Muscle layer of duodenum (tissue), 2 donors: ENCODE data around the gene TCF15.

Experiments used
- H3K27ac ChIP-seq: one replicate; pipeline ENCODE4 v1.7.0; 2013; ENCODE audit warnings: mild to moderate bottlenecking, low read length
- H3K27me3 ChIP-seq: one replicate; pipeline ENCODE4 v1.7.0; 2013; ENCODE audit warnings: low read depth, mild to moderate bottlenecking, control low read depth, low read length
- H3K36me3 ChIP-seq, 2 donors: one replicate each; pipeline ENCODE4 v1.7.0; 2013; ENCODE audit warnings: low read length in 2 of 2, control low read depth in 1 of 2, mild to moderate bottlenecking in 1 of 2; ENCODE audit not compliant: insufficient read depth in 2 of 2, control insufficient read depth in 1 of 2
- H3K4me1 ChIP-seq, 2 donors: one replicate each; pipeline ENCODE4 v1.7.0; 2013; ENCODE audit warnings: low read length in 2 of 2, mild to moderate bottlenecking in 2 of 2, control low read depth in 1 of 2, moderate library complexity in 1 of 2; ENCODE audit not compliant: insufficient read depth in 2 of 2, control insufficient read depth in 1 of 2
- H3K4me3 ChIP-seq, 2 donors: one replicate each; pipeline ENCODE4 v1.7.0; 2013; ENCODE audit warnings: low read length in 2 of 2, low read depth in 1 of 2, mild to moderate bottlenecking in 1 of 2
- H3K9me3 ChIP-seq, 2 donors: one replicate each; pipeline ENCODE4 v1.7.0; 2013; ENCODE audit warnings: low read length in 2 of 2, control low read depth in 1 of 2, mild to moderate bottlenecking in 1 of 2; ENCODE audit not compliant: control insufficient read depth in 1 of 2
- donor health status: healthy.

TCF15 gene

GRCh38 chr20:622161-622560, 12.1 kb upstream of the TCF15 start:
- Histone ChIP-seq H3K4me1 (no peaks in the 10 kb centered on the region), H3K9me3 (peaks cover 16 to 17% of the 10 kb centered on the region in 2 donors), H3K36me3 (no peaks in the 10 kb centered on the region), H3K27ac (no peak overlapping the region), H3K4me3 (no peak overlapping the region), H3K27me3 (no peaks in the 10 kb centered on the region)

DNA sequence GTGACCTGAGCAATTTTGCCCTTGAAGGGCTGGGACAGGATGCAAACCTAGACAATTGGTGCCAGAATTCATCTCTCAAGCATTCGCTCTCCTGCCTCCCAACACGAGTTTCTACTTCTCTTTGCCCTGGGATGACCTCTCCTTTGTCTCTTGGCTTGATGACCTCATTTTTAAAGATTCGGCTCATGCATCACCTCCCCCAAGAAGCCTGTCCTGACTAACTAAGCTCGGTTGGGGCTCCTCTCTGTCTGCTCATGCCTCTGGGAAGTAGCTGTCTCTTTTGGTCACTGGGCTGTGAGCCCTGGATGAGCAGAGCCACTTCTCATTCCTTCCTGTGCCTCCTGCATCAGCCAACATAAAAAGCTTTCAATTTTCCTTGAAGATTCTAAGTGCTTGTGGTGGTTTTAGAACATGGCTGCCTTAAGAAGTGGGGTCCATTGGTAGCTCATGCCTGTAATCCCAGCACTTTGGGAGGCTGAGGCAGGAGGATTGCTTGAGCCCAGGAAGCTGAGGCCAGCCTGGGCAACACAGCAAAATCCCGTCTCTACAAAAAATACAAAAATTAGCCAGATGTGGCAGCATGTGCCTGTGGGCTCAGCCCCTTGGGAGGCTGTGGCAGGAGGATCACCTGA, 11.1 kb upstream of the TCF15 start:
- no peaks in the 10 kb centered on the region for H3K4me1 ChIP-seq
- no peak overlapping the region for H3K4me3 ChIP-seq
- no peaks in the 10 kb centered on the region for H3K27me3 ChIP-seq
- no peak overlapping the region for H3K27ac ChIP-seq
- H3K9me3 ChIP-seq, result peaks cover 16 to 17% of the 10 kb centered on the region in 2 donors
- H3K36me3 ChIP-seq, result no peaks in the 10 kb centered on the region

- no peaks in the 10 kb centered on the region for H3K27me3 ChIP-seq
- H3K4me1 ChIP-seq, result no peaks in the 10 kb centered on the region
- no peak overlapping the region for H3K4me3 ChIP-seq
- H3K27ac ChIP-seq, result no peak overlapping the region
- H3K9me3 ChIP-seq, result peaks cover 12 to 16% of the 10 kb centered on the region in 2 donors
- H3K36me3 ChIP-seq, result no peaks in the 10 kb centered on the region
Measured at GRCh38 chr20:620246-620645, 10.1 kb upstream of the TCF15 start.

- no peak overlapping the region for H3K4me3 ChIP-seq
- no peaks in the 10 kb centered on the region for H3K4me1 ChIP-seq
- no peak overlapping the region for H3K27ac ChIP-seq
- H3K9me3 ChIP-seq, result peaks cover 9 to 16% of the 10 kb centered on the region in 2 donors
- H3K36me3 ChIP-seq, result no peaks in the 10 kb centered on the region
- H3K27me3 ChIP-seq, result no peaks in the 10 kb centered on the region
Measured at GRCh38 chr20:618980-619379, 8.9 kb upstream of the TCF15 start.

GRCh38 chr20:617934-618690, 8.0 kb upstream of the TCF15 start:
- no peaks in the 10 kb centered on the region for H3K27me3 ChIP-seq

GRCh38 chr20:615514-615913, 5.4 kb upstream of the TCF15 start:
- no peak overlapping the region for H3K27ac ChIP-seq
- peaks cover 9 to 16% of the 10 kb centered on the region in 2 donors for H3K9me3 ChIP-seq
- H3K4me3 ChIP-seq, result no peak overlapping the region
- peaks cover 20% of the 10 kb centered on the region for H3K27me3 ChIP-seq
- peaks cover 0 to 10% of the 10 kb centered on the region in 2 donors for H3K4me1 ChIP-seq
- no peaks in the 10 kb centered on the region for H3K36me3 ChIP-seq

More at GRCh38 chr20:617934-618690, 8.0 kb upstream of the TCF15 start:
- peaks cover 9 to 16% of the 10 kb centered on the region in 2 donors for H3K9me3 ChIP-seq
- no peak overlapping the region for H3K4me3 ChIP-seq
- no peaks in the 10 kb centered on the region for H3K36me3 ChIP-seq
- no peaks in the 10 kb centered on the region for H3K4me1 ChIP-seq
- no peak overlapping the region for H3K27ac ChIP-seq

DNA sequence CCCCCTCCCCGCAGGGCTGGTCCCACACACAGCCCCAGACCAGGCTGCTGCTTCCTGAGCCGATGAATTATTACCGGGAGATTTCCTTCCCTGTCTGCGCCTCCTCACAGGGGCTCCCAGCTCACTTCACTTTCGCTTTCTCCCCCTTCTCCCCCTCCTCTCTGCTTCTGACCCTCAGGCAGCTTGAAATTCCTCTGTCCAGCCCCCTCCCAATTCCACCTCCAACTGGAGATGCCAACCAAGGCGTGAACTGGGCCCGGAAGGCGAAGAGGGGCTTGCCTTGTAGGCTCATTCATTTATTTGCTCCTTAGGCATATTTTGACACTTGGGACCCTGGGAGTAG, 1.7 kb upstream of the TCF15 start:
- Histone ChIP-seq H3K4me3 (no peak overlapping the region), H3K27me3 (peaks cover 22% of the 10 kb centered on the region), H3K27ac (no peak overlapping the region), H3K9me3 (no peaks in the 10 kb centered on the region), H3K36me3 (no peaks in the 10 kb centered on the region), H3K4me1 (peaks cover 0 to 13% of the 10 kb centered on the region in 2 donors)

- Histone ChIP-seq H3K27me3 (peaks cover 22% of the 10 kb centered on the region), H3K4me3 (no peak overlapping the region), H3K4me1 (peaks cover 0 to 13% of the 10 kb centered on the region in 2 donors)
Measured at GRCh38 chr20:611047-611842, 1.1 kb upstream of the TCF15 start.

DNA sequence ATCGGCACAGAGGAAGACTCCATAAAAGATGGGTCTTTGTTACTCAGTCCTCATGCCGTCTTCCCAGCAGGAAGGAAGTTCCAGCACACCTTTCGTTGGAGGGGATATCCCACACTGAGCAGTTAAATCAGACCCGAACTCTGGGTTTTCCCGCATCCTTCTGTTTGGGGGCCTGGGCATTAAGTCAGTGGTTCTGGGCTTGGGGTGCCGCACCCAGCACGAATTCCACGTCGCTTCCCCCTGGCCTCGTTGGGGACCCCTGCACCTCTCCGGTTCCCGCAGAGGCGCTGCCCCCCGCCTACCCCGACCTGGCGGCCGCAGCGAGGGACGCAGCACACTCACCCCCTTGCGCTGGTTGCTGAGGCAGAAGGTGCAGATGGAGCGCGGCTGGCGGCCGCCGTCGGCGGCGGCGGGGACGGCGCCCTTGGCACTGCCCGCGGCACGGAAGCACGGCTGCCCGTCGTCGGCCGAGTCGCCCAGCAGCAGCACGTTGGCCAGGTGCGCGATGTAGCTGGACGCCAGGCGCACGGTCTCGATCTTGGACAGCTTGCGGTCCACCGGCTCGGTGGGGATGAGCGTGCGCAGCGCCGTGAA, 641 bp downstream of the TCF15 start:
- H3K27ac ChIP-seq, result no peak overlapping the region
- H3K4me3 ChIP-seq, result peak overlapping the region in 1 of 2 donors; percentile 31
- no peaks in the 10 kb centered on the region for H3K9me3 ChIP-seq
- H3K36me3 ChIP-seq, result no peaks in the 10 kb centered on the region
- peaks cover 0 to 13% of the 10 kb centered on the region in 2 donors for H3K4me1 ChIP-seq
- peaks cover 22% of the 10 kb centered on the region for H3K27me3 ChIP-seq

More at GRCh38 chr20:611047-611842, 1.1 kb upstream of the TCF15 start:
- Histone ChIP-seq H3K9me3 (no peaks in the 10 kb centered on the region), H3K27ac (no peak overlapping the region), H3K36me3 (no peaks in the 10 kb centered on the region)

DNA sequence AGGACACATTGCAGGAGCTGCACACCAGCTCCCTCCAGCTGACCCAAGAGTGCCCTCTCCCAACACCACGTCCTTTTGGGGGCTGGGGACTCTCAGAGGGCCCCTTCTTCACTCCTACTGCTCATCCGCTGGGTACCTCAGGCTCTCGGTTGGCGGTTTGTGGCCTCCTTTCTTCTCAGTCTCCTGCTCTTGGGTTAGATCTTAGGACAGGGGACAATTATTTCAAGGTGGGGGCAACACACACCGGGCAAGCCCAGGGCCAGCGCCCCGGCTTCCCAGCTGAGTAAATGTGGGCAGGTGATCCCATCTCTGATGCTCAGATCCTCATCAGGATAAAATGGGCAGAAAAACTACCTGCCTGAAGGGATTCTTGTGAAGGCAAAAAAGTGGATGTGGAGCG, 1.1 kb downstream of the TCF15 start:
- H3K4me3 ChIP-seq, result no peak overlapping the region
- H3K4me1 ChIP-seq, result peaks cover 0 to 13% of the 10 kb centered on the region in 2 donors
- no peak overlapping the region for H3K27ac ChIP-seq
- H3K27me3 ChIP-seq, result peaks cover 22% of the 10 kb centered on the region
- no peaks in the 10 kb centered on the region for H3K9me3 ChIP-seq
- H3K36me3 ChIP-seq, result no peaks in the 10 kb centered on the region

- no peak overlapping the region for H3K4me3 ChIP-seq
- peaks cover 0 to 17% of the 10 kb centered on the region in 2 donors for H3K4me1 ChIP-seq
- H3K27ac ChIP-seq, result no peak overlapping the region
- peaks cover 22% of the 10 kb centered on the region for H3K27me3 ChIP-seq
- H3K36me3 ChIP-seq, result no peaks in the 10 kb centered on the region
- H3K9me3 ChIP-seq, result no peaks in the 10 kb centered on the region
Measured at GRCh38 chr20:607476-607875, 2.6 kb downstream of the TCF15 start.
